Tongue (tissue), 2 donors: ENCODE data around the gene GIMAP2. TPM values are rescaled to one million over a fixed set of nuclear protein-coding genes. Genes with fewer than 3 reads are reported as not detected.

Source experiments
- DNase-seq: peaks from one replicate; pipeline ENCODE4 v3.0.0-alpha.2; 2015
- total RNA-seq: library from RNA; depleted of rRNA; stranded (reverse); fragments of >200 nt; gene quantifications from one replicate; pipeline ENCODE4 v1.2.3, GENCODE V29; 2014

The GIMAP2 gene
- total RNA-seq, 1 donor from 2014 or later, result 14.8 TPM

- DNase-seq, result no peak
Observed at GRCh38 chr7:150733482-150734095, 48.1 kb downstream of the GIMAP2 start.

GRCh38 chr7:150734254-150734653 lies 48.7 kb downstream of the GIMAP2 start:
- DNase-seq, result no peak

- DNase-seq, result no peak
Observed at GRCh38 chr7:150735596-150736358, 50.3 kb downstream of the GIMAP2 start.

- DNase-seq, result no peak
Observed at GRCh38 chr7:150736864-150737263, 51.4 kb downstream of the GIMAP2 start.

- no peak for DNase-seq
Observed at GRCh38 chr7:150737265-150738055, 52.0 kb downstream of the GIMAP2 start, which contains the start of gene GIMAP5. Gene GIMAP5, plus strand, starts transcription at chr7:150737418. Its CDS starts 3,467 bp downstream, at chr7:150740885.

- DNase-seq, result no peak
Observed at GRCh38 chr7:150738092-150738491, 52.6 kb downstream of the GIMAP2 start.

- DNase-seq, result no peak
Observed at GRCh38 chr7:150738591-150739001, 53.1 kb downstream of the GIMAP2 start.

GRCh38 chr7:150739033-150739432 lies 53.5 kb downstream of the GIMAP2 start:
- DNase-seq, result no peak

- no peak for DNase-seq
Observed at GRCh38 chr7:150740053-150740452, 54.5 kb downstream of the GIMAP2 start.

- DNase-seq, result no peak
Observed at GRCh38 chr7:150742286-150742968, 56.9 kb downstream of the GIMAP2 start.

Other genes starting within 250 kb of the GIMAP2 start
- gene GIMAP8, start 235.1 kb upstream of the GIMAP2 start, total RNA-seq, result 12.2 TPM
- 8.2 TPM for gene GIMAP7, start 170.8 kb upstream of the GIMAP2 start, total RNA-seq
- 42.2 TPM for gene GIMAP4, start 118.3 kb upstream of the GIMAP2 start, total RNA-seq
- 20.9 TPM for gene GIMAP6, start 53.3 kb upstream of the GIMAP2 start, total RNA-seq
- gene GIMAP1, start 30.9 kb downstream of the GIMAP2 start, total RNA-seq, result 3.2 TPM
- gene GIMAP5, start 51.7 kb downstream of the GIMAP2 start, total RNA-seq, result 23.8 TPM
- gene TMEM176B, start 114.7 kb downstream of the GIMAP2 start, total RNA-seq, result 27.5 TPM
- gene TMEM176A, start 115.1 kb downstream of the GIMAP2 start, total RNA-seq, result 13.6 TPM
- gene AOC1, start 166.8 kb downstream of the GIMAP2 start, total RNA-seq, result not detected